Activated B cell treated with CpG ODN at 0.5 μM for 24 hours (primary cell): ENCODE measurements around the gene NCDN. TPM values are rescaled to one million over a fixed set of nuclear protein-coding genes. Genes with fewer than 3 reads are reported as not detected.

ENCODE experiments used
- ATAC-seq: fragments of 200-7000 bp; cut with Tn5 transposase; one replicate; pipeline ENCODE4 v1.10.0; 2021; ENCODE audit warnings: low read depth, mild to moderate bottlenecking, moderate library complexity
- CTCF ChIA-PET: fragments of 350-600 bp; sonication (Branson Sonifier 250); formaldehyde crosslinking; loops from one replicate; lab custom pipeline; 2021; ENCODE audit warnings: antibody characterized with exemption; lab: Charles Lee
- POLR2A ChIA-PET: fragments of 350-600 bp; sonication (Branson Sonifier 250); formaldehyde crosslinking; loops from one replicate; lab custom pipeline; 2021; ENCODE audit warnings: antibody characterized with exemption; lab: Charles Lee
- DNase-seq: peaks from one replicate; pipeline ENCODE4 v3.0.0; 2022
- H3K27ac Mint-ChIP-seq: one replicate; pipeline ENCODE4 v1.8.0; 2020; ENCODE audit warnings: mixed read lengths
- H3K27me3 Mint-ChIP-seq: one replicate; pipeline ENCODE4 v1.8.0; 2021; ENCODE audit warnings: mixed read lengths
- H3K36me3 Mint-ChIP-seq: one replicate; pipeline ENCODE4 v1.8.0; 2021; ENCODE audit warnings: low read depth, mixed read lengths
- H3K4me1 Mint-ChIP-seq: one replicate; pipeline ENCODE4 v1.8.0; 2021; ENCODE audit warnings: mixed read lengths
- H3K4me3 Mint-ChIP-seq: one replicate; pipeline ENCODE4 v1.8.0; 2020; ENCODE audit warnings: mild to moderate bottlenecking, mixed read lengths
- H3K9me3 Mint-ChIP-seq: one replicate; pipeline ENCODE4 v1.8.0; 2020; ENCODE audit warnings: mixed read lengths
- intact Hi-C: fragments of 100-400 bp; cut with micrococcal nuclease; formaldehyde crosslinking; loops from one replicate; pipeline ENCODE4 v1.15.1; 2024
- total RNA-seq: library from RNA; stranded (reverse); gene quantifications from 2 replicates; pipeline ENCODE4 v1.2.3, GENCODE V29; 2022
- TF ChIP-seq, protein P1 (sequence below): fragments of 200-600 bp; IDR thresholded peaks from one replicate; pipeline ENCODE4 v1.8.0; 2022; ENCODE audit warnings: antibody characterized with exemption, mild to moderate bottlenecking

NCDN gene
- total RNA-seq, 1 donor from 2014 or later = 18.4 TPM

- H3K4me3 Mint-ChIP-seq = no peak overlapping the region
- intact Hi-C loops = no loop called here
- ChIA-PET CTCF (interaction anchor here (1.5 kb wide), 1 partner anchor 115 kb away, joined by 3 read pairs; no protein-coding TSS in a partner anchor), POLR2A (interaction anchor here (0.6 to 0.7 kb wide), 2 partner anchors 20 to 40 kb away, joined by 3 to 4 read pairs; no protein-coding TSS in a partner anchor)
- no peak for ATAC-seq
- no peak for DNase-seq
- H3K27ac Mint-ChIP-seq = no peak overlapping the region
- H3K36me3 Mint-ChIP-seq = peaks cover 70% of the 10 kb centered on the region
- TF ChIP-seq, protein P1, sequence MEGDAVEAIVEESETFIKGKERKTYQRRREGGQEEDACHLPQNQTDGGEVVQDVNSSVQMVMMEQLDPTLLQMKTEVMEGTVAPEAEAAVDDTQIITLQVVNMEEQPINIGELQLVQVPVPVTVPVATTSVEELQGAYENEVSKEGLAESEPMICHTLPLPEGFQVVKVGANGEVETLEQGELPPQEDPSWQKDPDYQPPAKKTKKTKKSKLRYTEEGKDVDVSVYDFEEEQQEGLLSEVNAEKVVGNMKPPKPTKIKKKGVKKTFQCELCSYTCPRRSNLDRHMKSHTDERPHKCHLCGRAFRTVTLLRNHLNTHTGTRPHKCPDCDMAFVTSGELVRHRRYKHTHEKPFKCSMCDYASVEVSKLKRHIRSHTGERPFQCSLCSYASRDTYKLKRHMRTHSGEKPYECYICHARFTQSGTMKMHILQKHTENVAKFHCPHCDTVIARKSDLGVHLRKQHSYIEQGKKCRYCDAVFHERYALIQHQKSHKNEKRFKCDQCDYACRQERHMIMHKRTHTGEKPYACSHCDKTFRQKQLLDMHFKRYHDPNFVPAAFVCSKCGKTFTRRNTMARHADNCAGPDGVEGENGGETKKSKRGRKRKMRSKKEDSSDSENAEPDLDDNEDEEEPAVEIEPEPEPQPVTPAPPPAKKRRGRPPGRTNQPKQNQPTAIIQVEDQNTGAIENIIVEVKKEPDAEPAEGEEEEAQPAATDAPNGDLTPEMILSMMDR = no peak
- peaks cover 5% of the 10 kb centered on the region for H3K4me1 Mint-ChIP-seq
- no peaks in the 10 kb centered on the region for H3K27me3 Mint-ChIP-seq
- no peaks in the 10 kb centered on the region for H3K9me3 Mint-ChIP-seq
These were observed 54.1 kb downstream of the NCDN start for GRCh38 chr1:35611655-35612054.

DNA sequence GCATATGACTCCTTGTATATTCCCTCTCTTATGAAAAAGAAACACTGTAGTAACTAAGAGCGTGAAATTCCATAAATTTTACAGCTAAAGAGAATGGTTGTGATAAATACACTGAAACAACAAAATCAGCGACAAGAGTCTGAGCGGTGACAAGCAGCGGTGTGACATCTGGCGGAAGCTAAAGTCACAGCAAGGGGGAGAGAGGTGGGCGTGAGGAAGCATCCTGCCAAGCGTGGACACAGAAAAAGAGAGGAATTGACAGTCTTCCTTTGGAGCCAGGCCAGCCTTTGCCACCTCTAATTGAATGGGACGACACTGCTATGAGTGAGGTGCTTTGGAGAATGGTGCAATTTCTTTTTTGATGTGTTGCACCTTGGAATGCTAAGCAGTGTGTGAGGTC is 57.8 kb downstream of the NCDN start:
- TF ChIP-seq, protein P1 = no peak
- POLR2A ChIA-PET = interaction anchor here (0.6 kb wide), 1 partner anchor 120 kb away, joined by 5 read pairs; no protein-coding TSS in a partner anchor
- H3K4me3 Mint-ChIP-seq = no peak overlapping the region
- CTCF ChIA-PET = no interaction called here
- H3K36me3 Mint-ChIP-seq = peaks cover 60% of the 10 kb centered on the region
- no peak overlapping the region for H3K27ac Mint-ChIP-seq
- no peaks in the 10 kb centered on the region for H3K27me3 Mint-ChIP-seq
- H3K9me3 Mint-ChIP-seq = no peaks in the 10 kb centered on the region
- H3K4me1 Mint-ChIP-seq = no peaks in the 10 kb centered on the region
- ATAC-seq (no peak), DNase-seq (no peak)
- intact Hi-C loops = no loop called here

Other genes starting within 250 kb of the NCDN start
- 43.3 and 59.1 TPM in 2 replicates for gene KIAA0319L, start 396 bp upstream of the NCDN start, total RNA-seq
- 1.9 and 2.0 TPM in 2 replicates for gene TFAP2E, start 15.5 kb downstream of the NCDN start, total RNA-seq
- 54.5 and 56.3 TPM in 2 replicates for gene PSMB2, start 83.7 kb downstream of the NCDN start, total RNA-seq
- 4.4 and 5.8 TPM in 2 replicates for gene C1orf216, start 161.1 kb downstream of the NCDN start, total RNA-seq
- 3.9 and 4.9 TPM in 2 replicates for gene CLSPN, start 212.2 kb downstream of the NCDN start, total RNA-seq